Tibial nerve (tissue), 4 donors: ENCODE data around the gene PRIMPOL. TPM values are rescaled to one million over a fixed set of nuclear protein-coding genes. Genes with fewer than 3 reads are reported as not detected.
"Not testable (repeated sequence)": the region's sequence is repeated elsewhere in the genome, so short reads cannot be mapped to it uniquely, and the experiment has no call there.

Source experiments
- DNase-seq, 2 donors: peaks; one replicate each; pipeline ENCODE4 v3.0.0-alpha.2; 2019; ENCODE audit warnings: low spot score in 2 of 2
- H3K27ac ChIP-seq, 4 donors: fragments of 200-600 bp; sonication (generic) in 3 of 4; one replicate each; pipeline ENCODE4 v1.5.1; 2017 to 2019; ENCODE audit warnings: mild to moderate bottlenecking in 1 of 4
- H3K27me3 ChIP-seq, 2 donors: fragments of 200-600 bp; sonication (generic) in 1 of 2; one replicate each; pipeline versions ENCODE4 v1.5.1 to v1.6.0; 2017 to 2019
- H3K36me3 ChIP-seq, 3 donors: fragments of 200-600 bp; sonication (generic); one replicate each; pipeline ENCODE4 v1.5.1; 2018 to 2019
- H3K4me1 ChIP-seq, 4 donors: fragments of 200-600 bp; sonication (generic) in 3 of 4; one replicate each; pipeline ENCODE4 v1.5.1; 2017 to 2019
- H3K4me3 ChIP-seq, 4 donors: fragments of 200-600 bp; sonication (generic) in 3 of 4; one replicate each; pipeline ENCODE4 v1.5.1; 2017 to 2019; ENCODE audit warnings: mild to moderate bottlenecking in 1 of 4, moderate library complexity in 1 of 4
- H3K9me3 ChIP-seq, 4 donors: fragments of 200-600 bp; sonication (generic) in 3 of 4; one replicate each; pipeline ENCODE4 v1.5.1; 2017 to 2019
- CTCF ChIP-seq, 5 experiments: fragments of 200-600 bp in 3 of 5; fragments of 450-650 bp in 2 of 5; sonication (generic) in 3 of 5; IDR thresholded peaks; one replicate each; pipeline ENCODE4 v1.5.1; 2016 to 2019; ENCODE audit warnings: antibody characterized with exemption in 5 of 5, mild to moderate bottlenecking in 3 of 5, moderate library complexity in 2 of 5
- EP300 ChIP-seq, 2 donors: sonication (generic); formaldehyde crosslinking; IDR thresholded peaks; one replicate each; pipeline ENCODE4 v1.6.1; 2017; ENCODE audit warnings: antibody characterized with exemption in 2 of 2, mild to moderate bottlenecking in 1 of 2
- POLR2A ChIP-seq, 2 donors: fragments of 450-650 bp; IDR thresholded peaks; one replicate each; pipeline ENCODE4 v1.6.1; 2017; ENCODE audit warnings: antibody characterized with exemption in 2 of 2, mild to moderate bottlenecking in 2 of 2, moderate library complexity in 2 of 2
- WGBS, 2 donors: methylation state at CpG; one replicate each; pipeline ENCODE4 v1.1.5; 2018; 5-methylcytosine and 5-hydroxymethylcytosine counted together
- total RNA-seq, 4 donors: library from RNA; depleted of rRNA; stranded (reverse); fragments of >200 nt; gene quantifications; one replicate each; pipeline ENCODE4 v1.1.0, GENCODE V29; 2016

PRIMPOL gene
- total RNA-seq: 10 to 100 TPM; 14.7 to 36.7 (median 21.4) TPM

GRCh38 chr4:184649026-184649970 lies at the start of gene PRIMPOL, which contains the start of gene CASP3:
Gene PRIMPOL, plus strand, starts transcription at chr4:184649738. Its CDS starts 7,403 bp downstream, at chr4:184657141.
Gene CASP3, minus strand, starts transcription at chr4:184649447. Its CDS starts 10,994 bp downstream, at chr4:184638453.
- Histone ChIP-seq H3K9me3 (no peaks in the 10 kb centered on the region), H3K27ac (peak within 1 kb of the TSS; percentile 90 to 99 (median 98)), H3K4me1 (peaks cover 0 to 53% (median 33%) of the 10 kb centered on the region in 4 donors), H3K4me3 (peak within 1 kb of the TSS; percentile 88 to 100 (median 94)), H3K27me3 (no peaks in the 10 kb centered on the region), H3K36me3 (no peaks in the 10 kb centered on the region)
- peak; percentile 90 to 91 for DNase-seq
- TF ChIP-seq POLR2A (IDR thresholded peaks at IDR 0.05): peak; percentile 74 to 85
- peak in 4 of 5 experiments; percentile 19 to 54 (median 44) for TF ChIP-seq CTCF (IDR thresholded peaks at IDR 0.05)
- TF ChIP-seq EP300 (IDR thresholded peaks at IDR 0.05): peak in 1 of 2 donors; percentile 94
- 0 to 2% methylated on average over 28 to 43 of the region's 90 CpGs for WGBS, 2 donors

GRCh38 chr4:184600982-184601381 lies 48.6 kb upstream of the PRIMPOL start:
- H3K4me1 ChIP-seq, DNase-seq, H3K27me3 ChIP-seq, H3K27ac ChIP-seq, H3K4me3 ChIP-seq, H3K36me3 ChIP-seq: not testable (repeated sequence)
- H3K9me3 ChIP-seq: peaks cover 0 to 27% (median 0%) of the 10 kb centered on the region in 4 donors
- WGBS, 2 donors: 85 to 88% methylated on average over 8 of the region's 8 CpGs

GRCh38 chr4:184602857-184603256 lies 46.7 kb upstream of the PRIMPOL start:
- not testable (repeated sequence) for H3K4me1 ChIP-seq, H3K4me3 ChIP-seq, DNase-seq, H3K36me3 ChIP-seq, H3K27me3 ChIP-seq, H3K27ac ChIP-seq
- H3K9me3 ChIP-seq: peaks cover 0 to 39% (median 0%) of the 10 kb centered on the region in 4 donors
- WGBS, 2 donors: 0% methylated on average over 1 of the region's 1 CpG

- not testable (repeated sequence) for H3K36me3 ChIP-seq, DNase-seq, H3K4me3 ChIP-seq, H3K27me3 ChIP-seq, H3K4me1 ChIP-seq, H3K27ac ChIP-seq
- 90 to 91% methylated on average over 2 of the region's 2 CpGs for WGBS, 2 donors
- H3K9me3 ChIP-seq: peaks cover 0 to 39% (median 0%) of the 10 kb centered on the region in 4 donors
These were observed 42.1 kb upstream of the PRIMPOL start for GRCh38 chr4:184607429-184607828.

- 88 to 90% methylated on average over 3 of the region's 3 CpGs for WGBS, 2 donors
- Histone ChIP-seq H3K4me3 (no peak overlapping the region), H3K27me3 (no peaks in the 10 kb centered on the region), H3K9me3 (peaks cover 0 to 11% (median 0%) of the 10 kb centered on the region in 4 donors), H3K27ac (no peak overlapping the region), H3K36me3 (no peaks in the 10 kb centered on the region), H3K4me1 (no peaks in the 10 kb centered on the region)
- no peak for TF ChIP-seq CTCF (IDR thresholded peaks at IDR 0.05)
- no peak for TF ChIP-seq POLR2A (IDR thresholded peaks at IDR 0.05)
- no peak for TF ChIP-seq EP300 (IDR thresholded peaks at IDR 0.05)
- DNase-seq: no peak
These were observed 37.5 kb upstream of the PRIMPOL start for GRCh38 chr4:184612074-184612473.

- H3K4me1 ChIP-seq: no peaks in the 10 kb centered on the region
- no peak overlapping the region for H3K4me3 ChIP-seq
- TF ChIP-seq EP300 (IDR thresholded peaks at IDR 0.05) (no peak), CTCF (IDR thresholded peaks at IDR 0.05) (no peak), POLR2A (IDR thresholded peaks at IDR 0.05) (no peak)
- no peak overlapping the region for H3K27ac ChIP-seq
- no peak for DNase-seq
- no peaks in the 10 kb centered on the region for H3K36me3 ChIP-seq
- 72 to 92% methylated on average over 2 of the region's 2 CpGs for WGBS, 2 donors
- no peaks in the 10 kb centered on the region for H3K27me3 ChIP-seq
- peaks cover 0 to 6% (median 0%) of the 10 kb centered on the region in 4 donors for H3K9me3 ChIP-seq
These were observed 36.1 kb upstream of the PRIMPOL start for GRCh38 chr4:184613405-184613804.
